Panc1 (cell line): ENCODE data around the gene NTMT1. TPM values are rescaled to one million over a fixed set of nuclear protein-coding genes. Genes with fewer than 3 reads are reported as not detected.

Experiments used
- ATAC-seq: fragments of 200-7000 bp; cut with Tn5 transposase; 2 replicates; pipeline ENCODE4 v1.9.1; 2020; ENCODE audit warnings: mild to moderate bottlenecking, moderate library complexity
- BruUV-seq: library from RNA; stranded (reverse); fragments of 400-500 nt; replicated peaks from 2 replicates; lab custom pipeline; 2021; lab: Mats Ljungman, UMichigan
- CTCF ChIA-PET: fragments of 300-600 bp; sonication (Branson Sonifier 250); formaldehyde crosslinking; loops from one replicate; lab custom pipeline; 2022; ENCODE audit warnings: antibody characterized with exemption; lab: Charles Lee
- POLR2A ChIA-PET: fragments of 300-600 bp; sonication (Branson Sonifier 250); formaldehyde crosslinking; loops from one replicate; lab custom pipeline; 2022; ENCODE audit warnings: antibody characterized with exemption; lab: Charles Lee
- DNase-seq: peaks from one replicate; pipeline ENCODE4 v3.0.0-alpha.2; 2010; ENCODE audit warnings: low read depth, low spot score
- H3K27ac ChIP-seq: 2 replicates; pipeline ENCODE4 v1.5.1; 2011; ENCODE audit warnings: mild to moderate bottlenecking, low read length, inconsistent platforms
- H3K27me3 ChIP-seq: fragments of 200-500 bp; sonication (Bioruptor generic); 2 replicates; pipeline ENCODE4 v1.6.0; 2014; ENCODE audit warnings: low read length, inconsistent platforms; ENCODE audit not compliant: control insufficient read depth, insufficient read depth
- H3K36me3 ChIP-seq: fragments of 200-500 bp; sonication (Bioruptor generic); 2 replicates; pipeline ENCODE4 v1.5.1; 2014; ENCODE audit warnings: inconsistent platforms, mild to moderate bottlenecking, low read length, moderate library complexity; ENCODE audit not compliant: control insufficient read depth, insufficient read depth
- H3K4me1 ChIP-seq: 2 replicates; pipeline ENCODE4 v1.5.1; 2011; ENCODE audit warnings: inconsistent platforms, mild to moderate bottlenecking, low read length, moderate library complexity; ENCODE audit not compliant: control insufficient read depth, insufficient read depth
- H3K4me3 ChIP-seq, 2 experiments: 2 replicates each; pipeline ENCODE4 v1.5.1; 2011 to 2012; ENCODE audit warnings: low read depth in 2 of 2, low read length in 2 of 2, mild to moderate bottlenecking in 2 of 2, inconsistent platforms in 1 of 2, moderate library complexity in 1 of 2
- H3K9me3 ChIP-seq: fragments of 200-500 bp; sonication (Bioruptor generic); 2 replicates; pipeline ENCODE4 v1.5.1; 2014; ENCODE audit warnings: low read depth, mild to moderate bottlenecking, inconsistent platforms, low read length, moderate library complexity; ENCODE audit not compliant: control insufficient read depth, insufficient read depth
- CTCF ChIP-seq: fragments of 450-650 bp; IDR thresholded peaks from 2 replicates; pipeline ENCODE4 v1.5.1; 2017; ENCODE audit warnings: mild to moderate bottlenecking
- POLR2AphosphoS5 ChIP-seq: IDR thresholded peaks from 2 replicates; pipeline ENCODE4 v1.6.1; 2012; ENCODE audit warnings: mild to moderate bottlenecking, low read depth, low read length, moderate library complexity
- REST ChIP-seq, 2 experiments: IDR thresholded peaks; 2 replicates each; pipeline ENCODE4 v1.6.1; 2011 to 2012; ENCODE audit warnings: low read depth in 2 of 2, control low read depth in 1 of 2, low read length in 1 of 2, mild to moderate bottlenecking in 1 of 2, moderate library complexity in 1 of 2; ENCODE audit not compliant: insufficient read depth in 1 of 2
- SIN3A ChIP-seq: IDR thresholded peaks from 2 replicates; pipeline ENCODE4 v1.6.1; 2012; ENCODE audit warnings: low read depth, mild to moderate bottlenecking, low read length, moderate library complexity, borderline replicate concordance; ENCODE audit not compliant: insufficient read depth
- TCF7L2 ChIP-seq: IDR thresholded peaks from 2 replicates; pipeline ENCODE4 v1.6.1; 2011; ENCODE audit warnings: mild to moderate bottlenecking, low read depth, low read length, inconsistent platforms
- in situ Hi-C: cut with HindIII; loops from 2 replicates; pipeline ENCODE4 v1.10.0; 2016; ENCODE audit warnings: low sequenced_read_pairs, low pct_unique_long_range_greater_than_20kb
- intact Hi-C: fragments of 100-400 bp; cut with micrococcal nuclease; formaldehyde crosslinking; loops from one replicate; pipeline ENCODE4 v1.10.0; 2022; ENCODE audit not compliant: unreplicated experiment
- total RNA-seq: library from RNA; stranded (reverse); gene quantifications from one replicate; pipeline ENCODE4 v1.2.1, GENCODE V29; 2021; ENCODE audit not compliant: unreplicated experiment

NTMT1 gene
- total RNA-seq, 1 experiment from 2014 or later, result 47.5 TPM

GRCh38 chr9:129626625-129627284, 792 bp downstream of the NTMT1 start:
- in situ Hi-C loops, result no loop called here
- no peak for DNase-seq
- no TSS peak for BruUV-seq

More at GRCh38 chr9:129626625-129627284, 792 bp downstream of the NTMT1 start:
- Histone ChIP-seq H3K36me3 (peaks cover 4% of the 10 kb centered on the region; the same call in 1 of the 2 replicates), H3K4me1 (peaks cover 40% of the 10 kb centered on the region), H3K27me3 (no peaks in the 10 kb centered on the region), H3K27ac (peak overlapping the region; percentile 88), H3K4me3 (peak overlapping the region; percentile 82 to 96), H3K9me3 (no peaks in the 10 kb centered on the region)
- ChIA-PET CTCF (interaction anchor here (0.5 to 1.3 kb wide), 3 partner anchors 12 to 491 kb away, joined by 4 to 8 read pairs (median 6); no protein-coding TSS in a partner anchor), POLR2A (interaction anchor here (0.7 kb wide), 1 partner anchor 349 kb away, joined by 4 read pairs; no protein-coding TSS in a partner anchor)
- no peak; the same call in 1 of the 2 replicates for ATAC-seq
- TF ChIP-seq TCF7L2 (no peak), REST (IDR thresholded peaks at IDR 0.05; ENCODE audit: insufficient read depth in 1 of 2, low read depth in 2 of 2, low read length in 1 of 2) (no peak), SIN3A (no peak), POLR2AphosphoS5 (no peak), CTCF (no peak)
- intact Hi-C loops, result no loop called here
